GM19468 (cell line): ENCODE measurements around the gene TAS2R4.
"Not testable (repeated sequence)": the region's sequence is repeated elsewhere in the genome, so short reads cannot be mapped to it uniquely, and the experiment has no call there.

Experiments
- ATAC-seq: cut with Tn5 transposase; IDR thresholded peaks from one replicate; pipeline ENCODE4 v1.9.1; 2021; ENCODE audit warnings: mild to moderate bottlenecking, moderate library complexity, moderate number of reproducible peaks; ENCODE audit not compliant: unreplicated experiment; ENCODE audit errors: extremely low read depth

Gene TAS2R4

GRCh38 chr7:141776374-141776773 is at the start of gene TAS2R4:
TAS2R4 (plus strand) TSS chr7:141776674; CDS start chr7:141778489, 1,815 bp downstream.
- ATAC-seq, result no peak

- no peak for ATAC-seq
Measured at GRCh38 chr7:141729020-141729419, 47.5 kb upstream of the TAS2R4 start.

GRCh38 chr7:141731476-141732149 is 44.9 kb upstream of the TAS2R4 start:
- no peak for ATAC-seq

- no peak for ATAC-seq
Measured at GRCh38 chr7:141737118-141737835, 39.2 kb upstream of the TAS2R4 start.

GRCh38 chr7:141737836-141738591 is 38.5 kb upstream of the TAS2R4 start, which contains the start of gene SSBP1:
SSBP1 (plus strand) TSS chr7:141738358; CDS start chr7:141739167, 809 bp downstream.
- ATAC-seq, result peak; percentile 85

GRCh38 chr7:141738592-141739013 is 37.9 kb upstream of the TAS2R4 start:
- peak; percentile 3 for ATAC-seq

GRCh38 chr7:141739250-141739649 is 37.2 kb upstream of the TAS2R4 start:
- ATAC-seq, result no peak

GRCh38 chr7:141742229-141742628 is 34.2 kb upstream of the TAS2R4 start:
- no peak for ATAC-seq

- no peak for ATAC-seq
Measured at GRCh38 chr7:141744131-141744530, 32.3 kb upstream of the TAS2R4 start.

GRCh38 chr7:141748396-141748795 is 28.1 kb upstream of the TAS2R4 start:
- no peak for ATAC-seq

- not testable (repeated sequence) for ATAC-seq
Measured at GRCh38 chr7:141751904-141752303, 24.6 kb upstream of the TAS2R4 start.

GRCh38 chr7:141752634-141753033 is 23.8 kb upstream of the TAS2R4 start:
- no peak for ATAC-seq

GRCh38 chr7:141754939-141755338 is 21.5 kb upstream of the TAS2R4 start:
- no peak for ATAC-seq

GRCh38 chr7:141763797-141764196 is 12.7 kb upstream of the TAS2R4 start, which contains the start of gene TAS2R3:
TAS2R3 (plus strand) TSS chr7:141764097; CDS start chr7:141764159, 62 bp downstream.
- ATAC-seq, result no peak

GRCh38 chr7:141770083-141770583 is 6.3 kb upstream of the TAS2R4 start:
- not testable (repeated sequence) for ATAC-seq

GRCh38 chr7:141785706-141786552 is 9.5 kb downstream of the TAS2R4 start:
- peak; percentile 55 for ATAC-seq

GRCh38 chr7:141788296-141788695 is 11.8 kb downstream of the TAS2R4 start:
- ATAC-seq, result no peak

- no peak for ATAC-seq
Measured at GRCh38 chr7:141789917-141790316, 13.4 kb downstream of the TAS2R4 start, which contains the start of gene TAS2R5. TAS2R5 (plus strand) TSS chr7:141790217; CDS start chr7:141790362, 145 bp downstream.

- ATAC-seq, result no peak
Measured at GRCh38 chr7:141792526-141792925, 16.1 kb downstream of the TAS2R4 start.
